Dedifferentiated amniotic fluid mesenchymal stem cell (primary cell): ENCODE measurements around the gene TM4SF1.

Experiments
- DNase-seq: peaks from one replicate; pipeline ENCODE4 v3.0.0-alpha.2; 2016; ENCODE audit errors: extremely low spot score

The TM4SF1 gene

DNA sequence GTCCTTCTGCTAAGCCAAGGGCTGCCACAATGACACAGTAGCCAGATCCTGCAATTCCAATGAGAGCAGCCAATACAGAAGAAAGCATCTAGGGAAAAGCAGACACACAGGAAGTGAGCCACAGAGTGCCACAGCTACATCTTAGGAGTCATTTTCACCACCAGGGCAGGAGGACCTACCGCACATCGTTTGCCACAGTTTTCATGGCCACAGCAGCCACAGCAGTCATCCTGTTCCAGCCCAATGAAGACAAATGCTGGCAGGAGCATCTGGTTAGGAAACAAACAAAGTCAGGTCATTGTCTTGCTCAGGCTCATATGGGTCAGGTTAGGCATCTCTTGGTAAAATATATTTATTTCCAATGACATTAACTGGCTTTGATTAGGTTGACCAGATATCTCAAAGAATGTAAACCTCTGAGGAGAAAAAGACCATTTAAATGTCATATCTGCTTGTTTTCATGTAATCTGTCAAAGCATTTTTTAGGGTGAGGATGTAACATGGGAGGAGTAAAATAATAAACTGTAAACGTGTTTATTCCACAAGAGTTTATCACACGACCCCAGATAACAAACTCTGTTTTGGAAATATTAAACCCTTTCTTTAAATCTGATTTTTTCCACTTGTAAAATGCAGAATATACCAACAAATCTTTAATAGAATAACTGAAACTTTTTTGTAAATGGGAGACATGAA lies 1.8 kb downstream of the TM4SF1 start:
- no peak for DNase-seq

DNA sequence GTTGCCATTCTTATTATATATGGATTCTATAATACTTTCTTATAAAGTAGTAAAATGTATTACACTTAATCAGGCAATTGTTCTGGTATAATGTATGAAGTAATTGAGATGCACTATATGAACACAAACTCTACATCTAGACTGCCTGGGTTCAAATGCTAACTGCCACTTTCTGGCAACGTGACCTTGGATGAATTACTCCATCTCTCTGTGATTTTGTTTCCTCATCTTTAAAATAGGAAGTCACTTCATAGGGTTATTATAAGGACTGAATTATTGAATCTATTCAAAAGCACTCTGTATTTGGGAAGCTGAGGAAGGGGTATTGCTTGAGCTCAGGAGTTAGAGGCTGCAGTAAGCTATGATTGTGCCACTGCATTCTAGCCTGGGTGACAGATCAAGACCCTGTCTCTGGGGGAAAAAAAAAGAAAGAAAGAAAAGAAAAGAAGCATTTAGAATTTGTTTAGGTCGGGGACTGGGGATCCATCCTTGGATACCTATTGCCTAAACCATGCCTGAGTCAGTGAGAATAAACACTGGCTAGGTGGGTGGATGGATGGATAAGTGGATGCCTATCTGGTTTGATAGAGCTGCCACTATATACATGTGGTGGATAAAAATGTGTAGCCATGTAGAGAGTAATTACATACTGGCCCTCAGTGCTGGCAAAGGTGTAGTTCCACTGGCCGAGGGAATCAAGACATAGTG lies 2.5 kb downstream of the TM4SF1 start:
- no peak for DNase-seq

DNA sequence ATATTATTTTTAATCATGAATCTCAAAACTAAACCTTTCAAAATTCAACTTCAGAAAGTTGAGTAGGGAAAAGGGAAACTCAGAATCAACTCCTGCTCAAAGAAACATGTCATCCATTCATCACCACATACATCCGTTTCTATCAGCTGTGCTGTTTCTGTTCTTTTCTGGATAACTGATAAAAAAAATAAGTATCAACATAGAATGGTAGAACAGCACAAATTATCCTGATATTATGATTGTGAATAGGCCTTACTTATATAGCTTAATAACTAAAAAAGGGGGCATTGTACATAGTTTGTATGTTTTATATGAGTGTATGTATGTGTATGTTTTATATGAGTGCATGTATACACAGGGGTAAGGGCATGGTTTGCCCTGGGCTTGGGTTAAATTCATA lies 3.1 kb downstream of the TM4SF1 start:
- DNase-seq, result no peak

DNA sequence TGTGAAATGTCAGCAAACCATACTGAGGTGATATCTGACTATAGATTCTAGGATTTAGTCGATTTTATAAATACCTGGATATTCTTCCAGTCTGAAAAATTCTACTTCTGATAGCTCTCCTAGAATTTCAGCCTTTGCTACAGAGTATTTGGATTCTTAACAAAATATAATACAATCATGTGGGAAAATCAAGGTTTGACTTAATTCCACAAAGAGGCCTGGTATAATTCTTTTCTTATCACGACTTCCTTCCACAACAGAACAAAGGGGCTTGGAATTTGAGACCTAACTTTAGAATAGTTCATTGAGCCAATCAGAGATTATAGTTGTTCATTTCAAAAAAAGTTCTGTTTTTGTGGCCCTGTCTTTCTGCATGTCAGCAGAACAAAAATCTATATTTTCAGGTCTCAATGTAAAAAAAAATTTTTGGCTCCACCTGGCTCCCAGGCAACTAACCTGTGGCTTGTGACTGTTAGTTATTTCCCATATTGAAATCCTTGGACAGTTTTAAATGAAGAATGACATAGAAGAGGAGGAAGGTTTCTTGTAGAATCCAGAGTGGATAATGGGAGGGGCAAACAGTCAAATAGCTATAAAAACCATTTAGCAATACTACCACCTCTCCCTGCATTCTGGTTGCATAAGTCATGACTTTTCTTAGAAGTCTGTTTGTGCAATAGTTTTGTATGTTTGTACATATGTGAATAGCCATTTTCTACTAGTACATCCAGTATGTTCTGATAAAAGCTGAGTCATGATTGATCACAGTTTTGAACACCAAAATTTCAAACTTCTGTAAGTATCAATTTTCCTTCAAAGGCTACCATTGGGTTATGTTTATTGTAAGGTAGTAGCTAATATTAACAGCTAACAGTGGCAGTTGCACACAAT lies 4.0 kb downstream of the TM4SF1 start:
- peak; percentile 53 for DNase-seq

DNA sequence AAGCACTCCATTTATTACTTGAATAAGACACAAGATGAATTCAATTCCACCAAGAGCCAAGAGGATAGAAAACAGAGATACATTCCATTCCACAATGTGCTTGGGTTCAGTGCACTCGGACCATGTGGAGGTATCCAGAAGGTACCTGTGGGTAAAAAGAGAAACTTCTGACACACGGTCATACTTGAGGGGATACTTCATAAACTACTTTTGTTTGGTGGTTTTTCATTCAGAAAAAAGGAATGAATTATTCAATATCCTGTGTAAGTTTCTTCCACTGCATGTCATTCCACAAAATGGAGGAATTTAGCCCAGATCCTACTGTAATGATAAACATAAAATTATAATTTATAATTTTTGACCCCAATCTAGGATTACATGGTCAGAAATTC lies 5.7 kb downstream of the TM4SF1 start:
- DNase-seq, result no peak

DNA sequence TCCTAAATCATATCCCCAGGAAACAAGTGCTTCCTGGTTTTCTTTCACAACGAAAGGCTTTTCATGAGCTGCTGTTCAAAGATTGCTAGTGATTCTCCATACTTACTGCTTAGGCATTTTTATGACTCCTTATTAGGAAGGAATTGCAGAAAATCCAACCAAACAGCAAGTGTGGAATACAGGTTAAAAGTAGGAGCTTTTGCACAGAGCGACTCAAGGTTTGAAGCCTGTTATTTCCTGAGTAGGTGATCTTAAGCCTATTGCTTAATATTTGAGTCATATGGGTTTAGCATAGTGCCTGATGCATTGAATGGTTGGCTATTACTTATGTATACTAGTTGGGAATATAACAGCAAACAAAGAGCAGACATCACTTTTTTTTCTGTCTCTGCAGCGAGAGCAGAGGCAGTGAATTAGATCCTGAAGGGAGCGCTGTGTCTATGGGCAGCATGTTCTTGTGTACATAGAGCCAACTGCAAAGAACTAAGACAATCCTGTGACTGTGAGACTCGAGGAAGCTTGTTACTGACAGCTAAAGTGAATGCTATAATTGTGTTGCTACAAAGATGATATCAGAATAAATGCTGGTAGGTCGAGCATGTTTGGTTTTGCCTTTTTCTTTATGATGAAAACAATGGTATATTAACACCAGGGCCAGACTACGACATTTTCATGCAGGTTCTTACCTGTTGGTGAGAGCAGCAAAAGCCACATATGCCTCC lies 6.3 kb downstream of the TM4SF1 start:
- DNase-seq, result peak; percentile 36

DNA sequence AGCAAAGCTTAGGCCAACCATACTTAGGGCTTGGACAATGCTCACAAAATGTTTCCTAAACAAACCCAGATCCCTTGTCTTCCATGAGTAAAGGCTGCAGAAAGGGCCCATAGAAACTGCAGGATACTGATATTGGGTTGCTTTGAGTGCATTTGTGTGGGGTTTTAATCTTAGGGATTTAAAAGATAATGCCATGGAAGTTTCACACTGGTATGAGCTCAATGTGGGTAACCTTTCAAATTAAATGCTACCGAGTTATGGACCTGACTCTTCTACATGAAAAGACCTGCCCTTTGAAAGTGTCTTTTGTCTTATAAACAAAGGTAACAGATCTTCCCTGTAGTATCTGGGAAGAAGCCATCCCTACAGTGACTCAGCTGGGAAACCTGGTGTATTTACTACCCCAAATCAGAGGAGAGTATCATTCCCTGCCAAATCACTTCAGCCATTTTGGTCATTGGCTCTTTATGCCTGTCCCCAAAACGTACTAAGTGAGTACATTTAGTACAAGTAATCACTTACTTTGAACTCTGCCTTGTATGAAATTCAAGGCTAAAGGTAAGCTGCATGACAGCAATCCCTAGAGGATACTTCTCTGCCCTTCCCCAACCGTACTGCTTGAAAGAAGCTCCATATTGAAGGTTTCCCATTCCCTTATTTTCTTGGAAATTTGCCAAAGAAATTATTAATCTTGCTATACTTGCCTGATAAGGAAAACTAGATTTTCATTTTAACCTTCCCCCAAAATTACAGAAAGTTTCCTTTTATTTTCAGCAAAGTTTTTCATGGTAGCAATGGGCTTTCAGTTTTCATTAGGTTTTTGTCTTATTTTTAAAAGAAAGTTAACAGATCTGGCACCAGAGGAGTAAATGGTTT lies 7.2 kb downstream of the TM4SF1 start:
- no peak for DNase-seq

DNA sequence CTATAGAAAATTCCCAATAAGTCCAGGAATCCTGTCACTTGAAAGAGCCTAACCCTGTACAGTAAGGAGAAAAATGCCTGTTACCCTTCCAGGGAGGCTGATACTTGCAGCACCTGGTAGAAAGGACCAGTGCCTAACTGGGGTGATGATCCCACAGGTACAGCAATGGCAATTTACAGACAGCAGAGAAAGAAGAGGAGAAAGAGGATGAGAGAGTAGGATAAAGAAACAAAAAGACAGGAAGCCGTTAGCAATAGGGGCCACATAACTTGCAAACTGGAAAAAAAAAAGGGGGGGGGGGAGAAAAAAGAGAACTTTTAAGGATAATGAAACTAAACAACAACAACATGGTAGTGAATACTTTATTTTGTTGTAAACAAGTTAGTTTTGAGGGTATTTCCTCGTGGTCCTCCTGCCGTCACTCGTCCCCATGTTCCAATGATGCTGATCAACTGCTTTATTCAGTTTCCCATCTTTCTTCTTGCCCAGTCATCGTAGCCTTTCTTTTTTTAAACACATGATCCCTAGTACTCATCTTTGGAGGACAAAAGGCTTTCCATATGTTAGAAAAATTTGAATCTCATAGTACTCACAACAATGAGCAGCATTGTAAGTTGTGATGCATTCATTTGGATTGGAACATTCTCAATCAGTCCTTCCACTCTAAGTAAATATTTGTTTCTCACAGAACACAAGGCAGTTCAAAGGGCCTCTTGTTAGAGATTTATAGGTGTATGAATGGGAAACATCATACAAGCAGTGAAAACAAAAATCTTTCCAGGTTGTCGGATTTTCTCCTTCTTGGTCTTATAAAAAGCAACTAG lies 8.6 kb downstream of the TM4SF1 start:
- no peak for DNase-seq

DNA sequence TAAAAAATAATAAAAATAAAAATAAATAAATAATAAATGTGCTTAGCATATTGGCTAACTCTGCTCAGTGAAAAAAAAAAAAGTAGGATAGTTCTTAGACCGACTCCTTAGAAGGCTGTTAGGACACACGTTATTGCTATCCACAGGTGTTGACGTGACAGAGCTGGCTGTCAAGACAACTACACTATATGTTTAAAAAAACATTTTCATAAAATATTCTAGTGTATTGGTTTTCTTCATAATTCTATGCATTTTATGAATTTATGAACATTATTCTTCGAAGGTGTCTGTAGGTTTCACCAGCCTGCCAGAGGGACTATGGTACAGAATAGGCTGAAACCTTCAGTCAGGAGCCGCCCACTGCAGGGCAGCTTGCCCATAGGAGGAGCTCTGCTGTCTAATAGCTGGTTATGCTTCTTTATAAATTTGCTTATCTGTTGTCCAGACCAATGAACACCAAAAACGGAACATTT lies 9.2 kb downstream of the TM4SF1 start:
- no peak for DNase-seq

DNA sequence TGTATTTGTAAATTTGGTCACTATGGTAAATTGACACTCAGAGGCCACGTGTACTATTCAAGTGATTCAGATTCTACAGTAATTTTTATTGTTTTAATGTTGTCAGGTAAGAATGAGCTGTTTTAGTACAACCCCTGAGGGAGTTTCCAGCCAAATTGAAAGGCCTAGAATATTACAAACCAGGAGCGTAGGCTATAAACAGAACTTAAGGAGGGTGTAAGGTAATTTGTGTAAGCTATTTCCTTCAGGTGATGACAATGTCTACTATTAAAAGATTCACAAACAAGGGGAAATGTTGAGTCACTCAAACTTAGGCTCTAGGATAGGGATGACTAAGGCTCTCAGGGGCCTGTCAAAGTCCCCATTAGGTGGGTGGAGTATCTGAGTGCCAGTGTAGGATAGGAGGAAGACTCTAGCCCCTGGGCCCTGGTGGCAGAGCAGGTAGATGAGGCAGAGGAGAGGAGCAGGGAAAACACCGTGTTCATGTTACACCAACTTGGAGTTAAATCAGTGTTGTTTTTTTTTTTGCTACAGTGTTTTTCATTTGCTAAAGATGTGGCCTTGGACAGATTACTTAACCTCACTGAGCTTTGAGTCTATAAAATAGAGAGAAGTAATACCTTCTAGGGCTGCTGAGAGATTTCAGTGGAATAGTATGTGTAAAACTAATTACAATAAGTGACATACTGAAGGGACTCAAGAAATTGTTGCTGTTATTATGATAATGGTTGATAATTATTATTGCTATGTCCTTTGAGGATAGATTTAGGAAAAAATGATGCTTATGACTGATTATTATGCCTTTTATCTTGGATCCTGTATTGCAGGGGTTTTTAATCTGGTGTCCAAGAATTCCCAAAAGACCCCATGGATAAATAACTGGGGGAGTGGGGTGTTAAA lies 10.3 kb downstream of the TM4SF1 start:
- no peak for DNase-seq

DNA sequence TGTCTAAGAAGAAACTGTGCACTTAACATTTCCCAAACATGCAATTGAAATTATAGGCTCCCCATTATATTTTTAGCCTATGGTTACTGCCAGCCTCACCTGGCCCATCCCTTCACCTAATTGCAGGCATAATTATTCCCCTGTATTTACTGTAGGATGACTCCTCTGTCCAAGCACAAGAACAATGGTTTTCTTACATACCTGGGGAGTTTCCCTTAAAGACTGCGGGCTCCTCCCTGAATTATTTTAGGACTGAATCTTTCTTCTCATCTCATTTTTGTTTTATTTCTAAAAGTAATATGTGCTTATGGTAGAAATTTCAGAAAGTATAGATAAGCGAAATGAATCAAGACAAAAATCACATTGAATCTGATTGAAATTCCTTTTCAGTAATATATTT lies 11.4 kb downstream of the TM4SF1 start:
- no peak for DNase-seq

DNA sequence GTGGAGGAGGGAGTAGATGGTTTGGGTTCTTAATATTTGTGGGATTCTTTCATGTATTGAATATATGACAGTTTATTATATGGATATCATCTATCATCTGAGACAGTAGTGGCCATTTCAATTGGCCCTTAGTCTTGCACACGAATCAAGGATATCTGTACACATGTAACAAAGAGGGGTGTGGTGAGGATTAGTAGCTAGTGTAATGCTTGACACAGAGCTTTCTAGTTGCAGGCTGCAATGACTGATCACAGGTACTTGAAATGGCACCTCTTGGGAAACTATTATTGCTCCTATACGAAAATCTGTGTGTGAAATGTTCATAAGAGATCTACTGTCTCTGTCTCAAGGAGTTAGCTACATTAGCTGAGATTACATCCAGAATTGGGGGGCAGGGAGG lies 12.8 kb downstream of the TM4SF1 start:
- no peak for DNase-seq

DNA sequence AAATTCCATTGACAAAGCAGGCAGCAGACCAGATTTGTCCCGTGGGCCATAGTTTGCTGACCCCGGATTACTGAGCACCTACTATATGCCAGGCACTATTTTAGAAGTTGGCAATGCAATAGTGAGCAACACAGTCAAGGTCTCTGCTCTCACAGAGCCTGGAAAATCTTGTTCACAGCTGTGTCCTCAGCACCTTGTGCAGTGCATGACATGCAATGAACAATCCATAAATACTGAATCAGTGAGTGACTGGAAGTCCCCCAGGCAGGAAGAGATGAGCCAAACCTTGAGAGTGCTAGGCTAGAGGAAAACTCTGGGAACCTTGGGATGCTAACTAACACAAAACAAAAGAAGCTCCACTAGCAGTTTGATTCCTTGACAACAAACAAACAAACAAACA lies 14.4 kb downstream of the TM4SF1 start:
- DNase-seq, result no peak

DNA sequence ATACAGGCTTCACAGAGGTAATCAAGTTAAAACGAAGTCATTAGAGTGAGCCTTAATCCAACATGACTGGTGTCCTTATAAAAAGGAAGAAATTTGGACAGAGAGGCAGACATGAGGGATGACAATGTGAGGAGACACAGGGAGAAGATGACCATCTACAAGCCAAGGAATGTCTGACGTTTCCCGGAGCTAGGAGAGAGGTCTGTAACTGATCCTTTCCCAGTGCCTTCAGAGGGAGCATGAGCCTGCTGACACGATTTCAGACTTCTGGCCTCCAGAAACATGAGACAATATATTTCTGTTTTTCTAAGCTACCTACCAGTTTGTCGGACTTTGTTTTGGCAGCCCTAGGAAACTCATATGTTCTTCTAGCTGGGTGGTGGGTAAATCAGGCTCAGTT lies 15.1 kb downstream of the TM4SF1 start:
- DNase-seq, result no peak

DNA sequence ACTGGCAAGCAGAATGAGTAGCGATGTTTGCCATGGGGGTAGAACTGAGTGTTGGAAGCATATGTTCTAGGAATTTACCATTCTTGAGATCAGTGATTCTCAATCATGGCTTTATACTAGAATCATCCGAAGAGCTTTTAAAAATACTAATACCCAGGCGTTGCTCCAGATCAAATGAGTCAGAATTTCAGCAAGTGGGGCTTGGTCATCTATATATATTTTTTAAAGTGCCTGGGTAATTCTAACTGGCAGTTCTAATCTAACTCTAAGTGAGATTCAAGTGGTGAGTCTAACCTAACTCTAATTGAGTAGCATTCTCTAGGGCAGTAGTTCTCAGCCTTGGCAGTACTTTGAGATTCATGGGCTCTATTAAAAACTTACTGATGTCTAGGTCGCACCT lies 20.8 kb downstream of the TM4SF1 start:
- DNase-seq, result no peak

DNA sequence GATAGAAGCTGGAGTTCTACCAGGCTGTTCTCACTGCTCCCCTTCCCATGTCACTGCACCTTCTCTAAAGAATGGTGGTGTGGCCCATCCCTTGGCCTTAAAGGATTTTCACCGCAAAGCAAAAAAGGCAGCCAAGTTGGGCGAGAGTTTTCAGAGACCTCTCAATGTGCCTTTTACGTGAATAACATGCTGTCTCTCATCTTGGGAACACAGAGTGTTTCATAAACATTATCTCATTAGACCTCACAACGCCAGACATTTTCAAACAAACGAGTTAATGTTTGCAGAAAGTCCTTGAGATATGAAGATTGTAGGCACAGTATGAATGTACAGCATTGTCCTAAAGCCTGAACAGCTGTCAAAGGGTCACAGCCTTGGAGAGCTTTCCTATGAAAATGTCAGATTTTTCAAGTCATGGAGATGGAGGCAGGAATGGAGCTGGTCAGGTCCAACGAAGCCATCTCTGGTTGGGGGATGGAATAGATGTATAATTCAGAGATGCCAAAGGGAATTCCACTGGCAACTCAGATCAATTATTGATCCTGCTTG lies 21.3 kb downstream of the TM4SF1 start:
- no peak for DNase-seq

DNA sequence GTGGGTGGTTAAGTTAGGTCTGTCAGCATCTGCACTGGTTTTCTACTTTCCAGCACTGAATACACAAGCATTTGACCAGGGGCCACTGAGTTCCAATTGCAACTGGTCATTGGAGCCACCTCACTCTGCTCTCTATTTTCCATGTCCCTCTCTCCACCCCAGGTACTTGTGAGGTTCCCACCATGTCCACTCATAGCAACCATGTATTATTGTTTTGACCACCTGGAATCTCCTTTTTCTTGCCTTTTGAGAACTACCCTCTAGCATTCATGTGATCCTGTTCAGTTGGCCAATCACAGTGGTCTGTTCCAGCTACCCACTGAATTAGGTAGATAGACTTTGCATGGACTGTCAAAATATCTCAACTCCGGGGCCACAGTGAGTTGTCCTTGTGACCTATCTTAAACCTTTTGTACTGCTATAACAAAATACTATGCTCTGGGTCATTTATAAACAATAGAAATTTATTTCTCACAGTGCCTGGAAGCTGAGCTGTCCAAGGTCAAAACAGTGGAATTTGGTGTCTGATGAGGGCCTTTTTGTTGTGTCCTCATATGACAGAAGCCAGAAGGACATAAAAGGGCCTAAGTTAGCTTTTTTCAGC lies 23.8 kb downstream of the TM4SF1 start:
- no peak for DNase-seq

DNA sequence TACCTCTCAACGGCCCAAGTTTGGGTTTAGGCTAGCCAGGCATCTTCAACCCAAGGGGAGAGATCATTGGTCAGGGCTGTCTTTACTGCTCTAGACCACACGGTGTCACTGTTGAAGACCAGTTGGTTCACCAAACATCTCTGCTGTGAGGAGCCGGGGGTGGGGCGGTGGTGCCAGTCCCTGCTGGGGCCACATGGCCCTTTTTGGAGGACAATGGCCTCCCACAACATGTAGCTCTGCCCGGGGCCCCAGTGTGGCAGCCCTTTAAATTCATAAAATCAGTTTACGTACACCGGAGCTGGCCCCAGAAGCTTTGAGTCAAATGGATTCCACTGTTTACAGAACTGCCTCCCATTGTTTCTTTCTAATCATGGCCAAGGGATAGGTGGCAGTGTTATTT lies 24.9 kb downstream of the TM4SF1 start:
- DNase-seq, result no peak
